HG02870 (cell line): Measurements from ENCODE around the gene TRPC4.

Experiments
- ATAC-seq: cut with Tn5 transposase; IDR thresholded peaks from one replicate; pipeline ENCODE4 v1.9.1; 2021; ENCODE audit warnings: mild to moderate bottlenecking, moderate library complexity; ENCODE audit not compliant: unreplicated experiment

Gene TRPC4

GRCh38 chr13:37662624-37663023, 206.9 kb downstream of the TRPC4 start:
- ATAC-seq: no peak

- no peak for ATAC-seq
Observed at GRCh38 chr13:37657956-37658355, 211.6 kb downstream of the TRPC4 start.

GRCh38 chr13:37657134-37657533, 212.4 kb downstream of the TRPC4 start:
- no peak for ATAC-seq

GRCh38 chr13:37656247-37656940, 213.2 kb downstream of the TRPC4 start:
- ATAC-seq: no peak

- ATAC-seq: no peak
Observed at GRCh38 chr13:37652596-37652995, 217.0 kb downstream of the TRPC4 start.

GRCh38 chr13:37651891-37652290, 217.7 kb downstream of the TRPC4 start:
- ATAC-seq: no peak

GRCh38 chr13:37648609-37649008, 221.0 kb downstream of the TRPC4 start:
- no peak for ATAC-seq

- no peak for ATAC-seq
Observed at GRCh38 chr13:37647031-37647650, 222.4 kb downstream of the TRPC4 start.

- no peak for ATAC-seq
Observed at GRCh38 chr13:37646531-37646930, 223.0 kb downstream of the TRPC4 start.

- no peak for ATAC-seq
Observed at GRCh38 chr13:37645181-37645740, 224.3 kb downstream of the TRPC4 start.

GRCh38 chr13:37641391-37641790, 228.2 kb downstream of the TRPC4 start:
- ATAC-seq: no peak

- no peak for ATAC-seq
Observed at GRCh38 chr13:37640499-37640898, 229.1 kb downstream of the TRPC4 start.

GRCh38 chr13:37636701-37637100, 232.9 kb downstream of the TRPC4 start:
- ATAC-seq: no peak

- ATAC-seq: no peak
Observed at GRCh38 chr13:37632294-37632693, 237.3 kb downstream of the TRPC4 start.

- ATAC-seq: no peak
Observed at GRCh38 chr13:37627428-37627827, 242.1 kb downstream of the TRPC4 start.

- no peak for ATAC-seq
Observed at GRCh38 chr13:37621811-37622361, 247.7 kb downstream of the TRPC4 start.

GRCh38 chr13:37618554-37618953, 251.0 kb downstream of the TRPC4 start:
- ATAC-seq: no peak

- no peak for ATAC-seq
Observed at GRCh38 chr13:37617173-37617572, 252.4 kb downstream of the TRPC4 start.

GRCh38 chr13:37616131-37616530, 253.4 kb downstream of the TRPC4 start:
- no peak for ATAC-seq

- no peak for ATAC-seq
Observed at GRCh38 chr13:37615276-37615675, 254.3 kb downstream of the TRPC4 start.

- no peak for ATAC-seq
Observed at GRCh38 chr13:37613638-37614037, 255.9 kb downstream of the TRPC4 start.

- ATAC-seq: no peak
Observed at GRCh38 chr13:37613236-37613635, 256.3 kb downstream of the TRPC4 start.
